ENCODE results near the gene TBL1Y.

TBL1Y gene

GRCh38 chrY:7092836-7093235, 182.3 kb downstream of the TBL1Y start:
- no peak for DNase-seq

DNA sequence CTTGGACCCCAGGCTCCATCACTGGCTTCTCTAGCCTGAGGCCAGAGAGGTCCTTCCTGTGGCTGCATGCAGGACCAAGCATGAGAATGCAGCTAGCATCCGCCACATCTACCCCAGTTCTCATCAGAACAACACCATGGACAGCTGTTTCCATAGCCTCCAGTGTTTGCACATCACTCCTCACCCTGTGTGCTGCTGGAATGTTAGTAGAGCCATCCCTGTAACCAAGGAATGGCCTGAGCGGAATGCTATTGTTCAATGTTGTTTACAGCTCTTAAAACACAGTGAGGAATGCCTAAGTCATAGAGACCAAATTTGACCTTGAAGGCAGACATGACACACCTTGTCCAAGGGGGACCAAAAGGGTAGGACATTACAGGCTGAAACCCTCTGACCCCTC, 183.9 kb downstream of the TBL1Y start:
- DNase-seq = no peak

- no peak for DNase-seq
Observed at GRCh38 chrY:7097021-7097420, 186.5 kb downstream of the TBL1Y start.

GRCh38 chrY:7099742-7100141, 189.2 kb downstream of the TBL1Y start:
- no peak for DNase-seq

- no peak for DNase-seq
Observed at GRCh38 chrY:7102680-7103079, 192.2 kb downstream of the TBL1Y start.

- DNase-seq = no peak
Observed at GRCh38 chrY:7107179-7107578, 196.7 kb downstream of the TBL1Y start.

GRCh38 chrY:7110086-7110485, 199.6 kb downstream of the TBL1Y start:
- no peak for DNase-seq

GRCh38 chrY:7115871-7116270, 205.4 kb downstream of the TBL1Y start:
- DNase-seq = no peak

DNA sequence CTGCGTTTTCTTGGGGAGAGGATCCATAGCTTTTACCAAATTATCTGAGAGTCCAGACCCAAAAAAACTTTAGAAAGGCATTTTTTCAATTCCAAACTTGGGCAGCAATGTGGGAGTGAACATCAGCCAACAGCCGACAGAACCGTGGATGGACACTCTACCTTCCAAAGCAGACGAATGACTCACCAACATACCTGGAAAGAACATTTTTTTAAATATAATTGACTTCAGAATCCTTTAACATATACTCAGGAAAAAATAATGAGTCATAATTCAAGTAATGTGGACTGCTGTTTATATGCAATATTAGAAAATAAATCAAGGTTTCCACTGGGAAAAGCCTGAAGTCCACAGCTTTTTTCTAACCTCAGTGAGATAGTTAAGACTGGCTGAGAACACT, 211.7 kb downstream of the TBL1Y start:
- no peak for DNase-seq

- no peak for DNase-seq
Observed at GRCh38 chrY:7125136-7126056, 214.9 kb downstream of the TBL1Y start.

DNA sequence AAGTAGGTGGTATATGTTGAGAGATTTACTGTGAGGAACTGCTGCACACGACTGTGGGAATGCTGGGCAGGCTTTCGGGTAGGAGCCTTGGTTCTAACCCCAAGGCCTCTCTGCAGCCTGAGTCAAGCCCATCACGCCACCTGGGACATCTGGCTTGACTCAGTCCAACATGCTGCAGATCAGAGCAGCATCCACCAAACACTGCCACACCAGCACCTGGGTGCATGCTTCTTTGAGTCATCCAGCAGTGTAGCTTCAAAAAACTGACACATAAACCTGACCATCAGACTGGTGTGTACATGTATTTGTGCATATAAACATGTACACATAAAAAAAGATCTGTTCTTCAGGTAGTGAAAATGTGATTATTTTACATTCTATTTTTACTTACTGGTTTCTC, 217.7 kb downstream of the TBL1Y start:
- DNase-seq = no peak
